Adrenal gland (tissue), 5 donors: ENCODE results near the gene NSL1.
"Not testable (repeated sequence)": the region's sequence is repeated elsewhere in the genome, so short reads cannot be mapped to it uniquely, and the experiment has no call there.

Experiments
- CTCF ChIP-seq, 6 experiments: fragments of 450-650 bp in 4 of 6; fragments of 200-600 bp in 2 of 6; sonication (generic) in 1 of 6; IDR thresholded peaks; 1 replicate in 5 of 6; 2 replicates in 1 of 6; pipeline versions ENCODE4 v1.5.1 to v1.8.0; 2016 to 2021; ENCODE audit warnings: antibody characterized with exemption in 6 of 6, mild to moderate bottlenecking in 2 of 6, moderate library complexity in 1 of 6
- POLR2A ChIP-seq, 2 donors: fragments of 450-650 bp; IDR thresholded peaks; one replicate each; pipeline ENCODE4 v1.6.1; 2017; ENCODE audit warnings: antibody characterized with exemption in 2 of 2, mild to moderate bottlenecking in 2 of 2, moderate library complexity in 1 of 2
- donor health status: DM: no; HTN: no; CAD: no.

- not testable (repeated sequence) for TF ChIP-seq CTCF, POLR2A (IDR thresholded peaks at IDR 0.05)
Observed at GRCh38 chr1:212833211-212834207, 41.9 kb upstream of the NSL1 start.
